ENCODE measurements around the gene FUT2.

Gene FUT2

GRCh38 chr19:48661711-48662090 lies 34.1 kb upstream of the FUT2 start:
- H3K4me2 ChIP-seq (ENCODE audit: low read length, poor library complexity, severe bottlenecking) = no peak overlapping the region
- H2AFZ ChIP-seq (ENCODE audit: low read depth, low read length) = no peak overlapping the region
- no peak overlapping the region for H2AK5ac ChIP-seq (ENCODE audit: low read length, severe bottlenecking)
- no peak for DNase-seq
- H3K27me3 ChIP-seq (ENCODE audit: control insufficient read depth in 1 of 2, insufficient read depth in 1 of 2, low read length in 2 of 2) = peaks cover 0 to 5% of the 10 kb centered on the region in 2 experiments
- no peaks in the 10 kb centered on the region for H3K36me3 ChIP-seq (ENCODE audit: control insufficient read depth in 1 of 2, insufficient read depth in 2 of 2, low read depth in 1 of 2, low read length in 2 of 2)
- no peak overlapping the region for H3K27ac ChIP-seq (ENCODE audit: low read length, poor library complexity, severe bottlenecking)
- no peak overlapping the region for H3K4me3 ChIP-seq (ENCODE audit: insufficient read depth in 1 of 2, low read depth in 1 of 2, low read length in 2 of 2)
- H2BK15ac ChIP-seq (ENCODE audit: low read depth, poor library complexity, severe bottlenecking) = peak overlapping the region; percentile 1
- no peak overlapping the region for H3K18ac ChIP-seq (ENCODE audit: low read depth in 1 of 2, low read length in 2 of 2)
- peak overlapping the region; percentile 29 for H4K91ac ChIP-seq (ENCODE audit: low read length)
- H3K9ac ChIP-seq (ENCODE audit: low read length) = no peak overlapping the region
- no peak overlapping the region for H3K4ac ChIP-seq (ENCODE audit: low read depth in 1 of 2, low read length in 2 of 2)
- no peaks in the 10 kb centered on the region for H3K79me1 ChIP-seq (replicated peaks; ENCODE audit: low read length, poor library complexity, severe bottlenecking)
- 97% methylated on average over 50 of the region's 50 CpGs for WGBS
- H3K23ac ChIP-seq (ENCODE audit: low read length in 2 of 2) = no peak overlapping the region
- no peak overlapping the region for H2BK5ac ChIP-seq (ENCODE audit: low read depth, low read length, poor library complexity, severe bottlenecking)
- peak overlapping the region; percentile 47 for H4K8ac ChIP-seq (ENCODE audit: low read length)
- no peak overlapping the region for H2BK120ac ChIP-seq (ENCODE audit: low read depth, low read length)
- peaks cover 12% of the 10 kb centered on the region for H3K4me1 ChIP-seq (ENCODE audit: control insufficient read depth, insufficient read depth, low read depth, low read length)
- H2BK12ac ChIP-seq (ENCODE audit: low read length in 2 of 2) = no peak overlapping the region
- no peaks in the 10 kb centered on the region for H3K9me3 ChIP-seq (ENCODE audit: control insufficient read depth, low read length)
- H3K14ac ChIP-seq (ENCODE audit: low read length in 2 of 2) = no peak overlapping the region

GRCh38 chr19:48663667-48664066 lies 32.1 kb upstream of the FUT2 start:
- Histone ChIP-seq H3K18ac (ENCODE audit: low read depth in 1 of 2, low read length in 2 of 2) (no peak overlapping the region), H2BK12ac (ENCODE audit: low read length in 2 of 2) (no peak overlapping the region), H3K9me3 (ENCODE audit: control insufficient read depth, low read length) (no peaks in the 10 kb centered on the region), H3K23ac (ENCODE audit: low read length in 2 of 2) (peak overlapping the region in 1 of 2 experiments; percentile 11), H4K91ac (ENCODE audit: low read length) (peak overlapping the region; percentile 6), H3K36me3 (ENCODE audit: control insufficient read depth in 1 of 2, insufficient read depth in 2 of 2, low read depth in 1 of 2, low read length in 2 of 2) (no peaks in the 10 kb centered on the region), H3K14ac (ENCODE audit: low read length in 2 of 2) (no peak overlapping the region), H3K4ac (ENCODE audit: low read depth in 1 of 2, low read length in 2 of 2) (no peak overlapping the region), H2BK15ac (ENCODE audit: low read depth, poor library complexity, severe bottlenecking) (no peak overlapping the region), H2BK5ac (ENCODE audit: low read depth, low read length, poor library complexity, severe bottlenecking) (no peak overlapping the region), H3K27me3 (ENCODE audit: control insufficient read depth in 1 of 2, insufficient read depth in 1 of 2, low read length in 2 of 2) (peaks cover 0 to 10% of the 10 kb centered on the region in 2 experiments), H2AFZ (ENCODE audit: low read depth, low read length) (no peak overlapping the region), H4K8ac (ENCODE audit: low read length) (no peak overlapping the region), H2AK5ac (ENCODE audit: low read length, severe bottlenecking) (no peak overlapping the region), H3K4me3 (ENCODE audit: insufficient read depth in 1 of 2, low read depth in 1 of 2, low read length in 2 of 2) (no peak overlapping the region), H3K4me1 (ENCODE audit: control insufficient read depth, insufficient read depth, low read depth, low read length) (peaks cover 7% of the 10 kb centered on the region), H3K9ac (ENCODE audit: low read length) (no peak overlapping the region), H2BK120ac (ENCODE audit: low read depth, low read length) (no peak overlapping the region), H3K27ac (ENCODE audit: low read length, poor library complexity, severe bottlenecking) (no peak overlapping the region), H3K4me2 (ENCODE audit: low read length, poor library complexity, severe bottlenecking) (no peak overlapping the region), H3K79me1 (replicated peaks; ENCODE audit: low read length, poor library complexity, severe bottlenecking) (no peaks in the 10 kb centered on the region)
- WGBS = 67% methylated on average over 4 of the region's 4 CpGs
- no peak for DNase-seq

GRCh38 chr19:48664476-48664875 lies 31.3 kb upstream of the FUT2 start:
- Histone ChIP-seq H3K9ac (ENCODE audit: low read length) (no peak overlapping the region), H3K4me3 (ENCODE audit: insufficient read depth in 1 of 2, low read depth in 1 of 2, low read length in 2 of 2) (peak overlapping the region in 1 of 2 experiments; percentile 7), H2AFZ (ENCODE audit: low read depth, low read length) (no peak overlapping the region), H2BK12ac (ENCODE audit: low read length in 2 of 2) (no peak overlapping the region), H3K4me1 (ENCODE audit: control insufficient read depth, insufficient read depth, low read depth, low read length) (peaks cover 7% of the 10 kb centered on the region), H3K14ac (ENCODE audit: low read length in 2 of 2) (no peak overlapping the region), H4K8ac (ENCODE audit: low read length) (no peak overlapping the region), H3K18ac (ENCODE audit: low read depth in 1 of 2, low read length in 2 of 2) (no peak overlapping the region), H3K4me2 (ENCODE audit: low read length, poor library complexity, severe bottlenecking) (no peak overlapping the region), H3K23ac (ENCODE audit: low read length in 2 of 2) (no peak overlapping the region), H3K4ac (ENCODE audit: low read depth in 1 of 2, low read length in 2 of 2) (no peak overlapping the region), H3K27me3 (ENCODE audit: control insufficient read depth in 1 of 2, insufficient read depth in 1 of 2, low read length in 2 of 2) (peaks cover 0 to 10% of the 10 kb centered on the region in 2 experiments), H3K79me1 (replicated peaks; ENCODE audit: low read length, poor library complexity, severe bottlenecking) (no peaks in the 10 kb centered on the region), H2BK15ac (ENCODE audit: low read depth, poor library complexity, severe bottlenecking) (no peak overlapping the region), H3K36me3 (ENCODE audit: control insufficient read depth in 1 of 2, insufficient read depth in 2 of 2, low read depth in 1 of 2, low read length in 2 of 2) (no peaks in the 10 kb centered on the region), H3K9me3 (ENCODE audit: control insufficient read depth, low read length) (no peaks in the 10 kb centered on the region), H2BK5ac (ENCODE audit: low read depth, low read length, poor library complexity, severe bottlenecking) (no peak overlapping the region), H2AK5ac (ENCODE audit: low read length, severe bottlenecking) (no peak overlapping the region), H2BK120ac (ENCODE audit: low read depth, low read length) (no peak overlapping the region), H3K27ac (ENCODE audit: low read length, poor library complexity, severe bottlenecking) (no peak overlapping the region), H4K91ac (ENCODE audit: low read length) (no peak overlapping the region)
- DNase-seq = no peak
- WGBS = 91% methylated on average over 14 of the region's 14 CpGs

GRCh38 chr19:48665786-48666185 lies 30.0 kb upstream of the FUT2 start:
- no peak overlapping the region for H4K91ac ChIP-seq (ENCODE audit: low read length)
- H2BK120ac ChIP-seq (ENCODE audit: low read depth, low read length) = no peak overlapping the region
- DNase-seq = no peak
- H3K9ac ChIP-seq (ENCODE audit: low read length) = no peak overlapping the region
- H3K4me1 ChIP-seq (ENCODE audit: control insufficient read depth, insufficient read depth, low read depth, low read length) = peaks cover 5% of the 10 kb centered on the region
- H3K14ac ChIP-seq (ENCODE audit: low read length in 2 of 2) = no peak overlapping the region
- no peak overlapping the region for H2BK5ac ChIP-seq (ENCODE audit: low read depth, low read length, poor library complexity, severe bottlenecking)
- WGBS = 91% methylated on average over 6 of the region's 6 CpGs
- no peak overlapping the region for H4K8ac ChIP-seq (ENCODE audit: low read length)
- no peak overlapping the region for H3K4ac ChIP-seq (ENCODE audit: low read depth in 1 of 2, low read length in 2 of 2)
- H3K4me2 ChIP-seq (ENCODE audit: low read length, poor library complexity, severe bottlenecking) = no peak overlapping the region
- H3K27me3 ChIP-seq (ENCODE audit: control insufficient read depth in 1 of 2, insufficient read depth in 1 of 2, low read length in 2 of 2) = peaks cover 0 to 10% of the 10 kb centered on the region in 2 experiments
- H2AK5ac ChIP-seq (ENCODE audit: low read length, severe bottlenecking) = no peak overlapping the region
- H3K4me3 ChIP-seq (ENCODE audit: insufficient read depth in 1 of 2, low read depth in 1 of 2, low read length in 2 of 2) = no peak overlapping the region
- no peaks in the 10 kb centered on the region for H3K79me1 ChIP-seq (replicated peaks; ENCODE audit: low read length, poor library complexity, severe bottlenecking)
- no peaks in the 10 kb centered on the region for H3K36me3 ChIP-seq (ENCODE audit: control insufficient read depth in 1 of 2, insufficient read depth in 2 of 2, low read depth in 1 of 2, low read length in 2 of 2)
- no peak overlapping the region for H2BK15ac ChIP-seq (ENCODE audit: low read depth, poor library complexity, severe bottlenecking)
- no peak overlapping the region for H2BK12ac ChIP-seq (ENCODE audit: low read length in 2 of 2)
- H3K27ac ChIP-seq (ENCODE audit: low read length, poor library complexity, severe bottlenecking) = no peak overlapping the region
- H3K18ac ChIP-seq (ENCODE audit: low read depth in 1 of 2, low read length in 2 of 2) = no peak overlapping the region
- no peak overlapping the region for H3K23ac ChIP-seq (ENCODE audit: low read length in 2 of 2)
- no peaks in the 10 kb centered on the region for H3K9me3 ChIP-seq (ENCODE audit: control insufficient read depth, low read length)
- no peak overlapping the region for H2AFZ ChIP-seq (ENCODE audit: low read depth, low read length)
